Measurements from ENCODE around the gene PRKN. TPM values are rescaled to one million over a fixed set of nuclear protein-coding genes. Genes with fewer than 3 reads are reported as not detected.

The PRKN gene
- total RNA-seq, 1 experiment from 2014 or later: not detected

GRCh38 chr6:162389343-162390085, 338.1 kb downstream of the PRKN start:
- ChIA-PET CTCF (no interaction called here), POLR2A (ENCODE audit: unreplicated experiment) (no interaction called here)
- no peak overlapping the region for H2AFZ ChIP-seq
- no peaks in the 10 kb centered on the region for H3K4me1 ChIP-seq (replicated peaks; ENCODE audit: insufficient read depth)
- intact Hi-C loops (cut with micrococcal nuclease; ENCODE audit: unreplicated experiment): no loop called here
- no peaks in the 10 kb centered on the region for H4K20me1 ChIP-seq (ENCODE audit: insufficient read depth)
- H3K9me3 ChIP-seq (ENCODE audit: insufficient read depth, low read depth): no peaks in the 10 kb centered on the region
- no peaks in the 10 kb centered on the region for H3K9me2 ChIP-seq (ENCODE audit: insufficient read depth)
- no TSS peak for BruUV-seq (replicated peaks)
- no peak overlapping the region for H3K27ac ChIP-seq
- H3F3A ChIP-seq (ENCODE audit: insufficient read depth, low read depth): no peaks in the 10 kb centered on the region
- no peak overlapping the region for H3K4me3 ChIP-seq
- TF ChIP-seq EZH2 (IDR thresholded peaks at IDR 0.05; ENCODE audit: low read depth): no peak
- H3K4me2 ChIP-seq: no peak overlapping the region
- DNase-seq: no peak
- no peaks in the 10 kb centered on the region for H3K79me2 ChIP-seq (ENCODE audit: low read depth)
- H3K36me3 ChIP-seq (ENCODE audit: low read depth): no peaks in the 10 kb centered on the region
- H3K27me3 ChIP-seq (ENCODE audit: insufficient read depth, low read depth): peaks cover 3% of the 10 kb centered on the region; the same call in 1 of the 2 replicates

DNA sequence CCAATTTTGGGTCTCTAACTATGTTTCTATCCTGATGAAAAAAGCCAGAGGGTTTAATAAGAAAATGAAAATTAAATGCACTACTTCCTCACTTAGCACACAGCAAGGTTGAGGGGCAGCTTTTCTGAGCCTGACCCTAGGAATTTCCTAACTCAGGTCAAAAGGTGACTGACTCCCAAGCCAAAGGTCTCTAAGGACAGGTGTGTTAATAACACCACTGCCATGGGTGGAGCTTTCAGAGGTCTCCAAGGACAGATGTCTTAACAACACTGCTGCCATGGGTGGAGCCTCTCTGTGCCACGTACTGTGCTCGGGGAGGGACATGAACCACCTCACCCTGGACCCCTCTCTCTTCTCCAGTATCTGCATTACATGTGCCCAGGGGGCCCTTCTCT, 339.2 kb downstream of the PRKN start:
- BruUV-seq (replicated peaks): no TSS peak
- Histone ChIP-seq H3K27ac (no peak overlapping the region), H3K36me3 (ENCODE audit: low read depth) (no peaks in the 10 kb centered on the region), H3K79me2 (ENCODE audit: low read depth) (no peaks in the 10 kb centered on the region), H3K27me3 (ENCODE audit: insufficient read depth, low read depth) (peaks cover 6% of the 10 kb centered on the region; the same call in 1 of the 2 replicates), H3K4me2 (no peak overlapping the region), H3K4me1 (replicated peaks; ENCODE audit: insufficient read depth) (no peaks in the 10 kb centered on the region), H3F3A (ENCODE audit: insufficient read depth, low read depth) (no peaks in the 10 kb centered on the region), H3K9me2 (ENCODE audit: insufficient read depth) (no peaks in the 10 kb centered on the region), H2AFZ (no peak overlapping the region), H3K9me3 (ENCODE audit: insufficient read depth, low read depth) (no peaks in the 10 kb centered on the region), H4K20me1 (ENCODE audit: insufficient read depth) (no peaks in the 10 kb centered on the region), H3K4me3 (no peak overlapping the region)
- TF ChIP-seq EZH2 (IDR thresholded peaks at IDR 0.05; ENCODE audit: low read depth) (no peak), CTCF (conservative IDR thresholded peaks at IDR 0.05) (no peak)
- intact Hi-C loops (cut with micrococcal nuclease; ENCODE audit: unreplicated experiment): no loop called here
- no peak for DNase-seq
- POLR2A ChIA-PET (ENCODE audit: unreplicated experiment): no interaction called here
- CTCF ChIA-PET: no interaction called here

DNA sequence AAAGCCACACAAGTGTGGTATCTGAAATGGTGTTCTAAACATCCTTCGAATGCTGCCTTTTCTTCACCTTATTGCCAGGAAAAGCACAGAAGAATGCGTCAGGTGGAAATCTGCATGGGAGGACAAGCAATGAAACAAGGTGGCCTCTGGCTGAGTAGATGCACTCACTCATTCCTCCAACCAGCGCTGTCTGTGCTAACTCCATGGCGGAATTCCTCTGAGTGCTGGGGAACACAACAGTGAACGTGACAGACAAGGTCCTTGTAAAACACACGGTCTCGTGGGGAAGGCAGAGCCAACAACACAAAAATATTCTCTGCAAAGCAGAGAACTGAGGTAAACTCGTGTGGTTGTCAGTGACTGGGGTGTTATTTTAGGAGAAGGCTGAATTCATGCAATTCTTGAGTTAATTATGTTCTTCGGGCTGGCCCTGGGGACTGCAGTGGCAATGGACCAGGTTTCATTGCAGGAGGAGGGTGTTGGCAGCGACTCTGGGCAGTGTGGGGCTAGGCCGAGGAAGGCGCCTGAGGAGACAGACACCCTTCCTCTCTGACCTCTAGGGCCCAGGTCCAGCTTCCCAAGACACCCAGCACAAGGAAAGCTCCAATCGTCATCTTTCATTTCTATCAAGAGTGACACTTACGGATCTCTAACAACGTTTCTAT, 339.7 kb downstream of the PRKN start:
- Histone ChIP-seq H3K9me2 (ENCODE audit: insufficient read depth) (no peaks in the 10 kb centered on the region), H3F3A (ENCODE audit: insufficient read depth, low read depth) (no peaks in the 10 kb centered on the region), H3K36me3 (ENCODE audit: low read depth) (no peaks in the 10 kb centered on the region), H3K4me1 (replicated peaks; ENCODE audit: insufficient read depth) (no peaks in the 10 kb centered on the region), H3K79me2 (ENCODE audit: low read depth) (no peaks in the 10 kb centered on the region), H2AFZ (no peak overlapping the region), H3K27ac (no peak overlapping the region), H3K4me2 (no peak overlapping the region), H4K20me1 (ENCODE audit: insufficient read depth) (no peaks in the 10 kb centered on the region), H3K9me3 (ENCODE audit: insufficient read depth, low read depth) (no peaks in the 10 kb centered on the region), H3K27me3 (ENCODE audit: insufficient read depth, low read depth) (peaks cover 6% of the 10 kb centered on the region; the same call in 1 of the 2 replicates), H3K4me3 (no peak overlapping the region)
- POLR2A ChIA-PET (ENCODE audit: unreplicated experiment): no interaction called here
- no peak for TF ChIP-seq EZH2 (IDR thresholded peaks at IDR 0.05; ENCODE audit: low read depth)
- TF ChIP-seq CTCF (conservative IDR thresholded peaks at IDR 0.05): no peak
- no peak for DNase-seq
- intact Hi-C loops (cut with micrococcal nuclease; ENCODE audit: unreplicated experiment): no loop called here
- CTCF ChIA-PET: no interaction called here
- no TSS peak for BruUV-seq (replicated peaks)
